NCI-H446 (cell line): ENCODE measurements around the gene PTPRCAP.
"Not testable (repeated sequence)": the region's sequence is repeated elsewhere in the genome, so short reads cannot be mapped to it uniquely, and the experiment has no call there.

Experiments
- DNase-seq, 2 experiments: peaks; one replicate each; lab custom pipeline; 2025; lab: John Stamatoyannopoulos, UW

PTPRCAP gene, protein sequence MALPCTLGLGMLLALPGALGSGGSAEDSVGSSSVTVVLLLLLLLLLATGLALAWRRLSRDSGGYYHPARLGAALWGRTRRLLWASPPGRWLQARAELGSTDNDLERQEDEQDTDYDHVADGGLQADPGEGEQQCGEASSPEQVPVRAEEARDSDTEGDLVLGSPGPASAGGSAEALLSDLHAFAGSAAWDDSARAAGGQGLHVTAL

DNA sequence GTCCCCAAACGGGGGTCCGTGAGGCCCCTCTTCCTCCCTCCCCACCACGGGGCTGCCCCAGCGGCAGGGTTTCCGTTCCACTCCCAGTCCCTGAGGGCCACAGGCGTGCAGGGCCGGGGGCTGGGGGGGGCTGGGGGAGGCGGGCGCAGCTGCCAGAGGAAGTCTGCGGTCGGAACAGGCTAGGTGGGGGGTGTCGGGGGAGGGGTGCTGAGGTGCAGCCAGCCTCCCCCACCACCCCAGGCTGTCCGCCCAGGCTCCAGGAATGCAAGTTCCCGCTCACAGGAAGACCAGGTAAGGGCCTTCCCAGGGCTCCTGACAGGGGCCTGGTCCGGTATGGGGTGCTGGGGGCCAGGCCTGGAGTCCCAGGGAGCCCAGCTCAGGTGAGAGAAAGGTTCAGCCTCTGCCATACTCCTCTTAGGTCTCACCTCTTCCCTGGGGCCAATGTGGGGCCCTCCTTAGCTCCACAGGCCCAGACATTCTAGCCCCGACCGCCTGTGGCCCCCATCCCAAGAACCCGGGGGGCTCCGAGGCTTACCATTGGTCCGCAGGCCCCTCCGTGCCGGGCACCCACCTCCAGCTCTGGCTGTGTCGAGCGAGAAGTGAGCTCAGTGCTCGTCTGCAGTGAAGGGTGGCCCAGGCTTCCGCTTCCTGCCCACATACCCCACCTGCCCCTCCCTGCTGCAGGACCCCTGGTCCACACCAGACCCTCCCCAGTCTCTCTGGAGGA is at the start of gene PTPRCAP:
PTPRCAP (minus strand) TSS at position 601 of the 727 bp plus-strand sequence; CDS start at position 538, 63 bp downstream.
- no peak for DNase-seq

DNA sequence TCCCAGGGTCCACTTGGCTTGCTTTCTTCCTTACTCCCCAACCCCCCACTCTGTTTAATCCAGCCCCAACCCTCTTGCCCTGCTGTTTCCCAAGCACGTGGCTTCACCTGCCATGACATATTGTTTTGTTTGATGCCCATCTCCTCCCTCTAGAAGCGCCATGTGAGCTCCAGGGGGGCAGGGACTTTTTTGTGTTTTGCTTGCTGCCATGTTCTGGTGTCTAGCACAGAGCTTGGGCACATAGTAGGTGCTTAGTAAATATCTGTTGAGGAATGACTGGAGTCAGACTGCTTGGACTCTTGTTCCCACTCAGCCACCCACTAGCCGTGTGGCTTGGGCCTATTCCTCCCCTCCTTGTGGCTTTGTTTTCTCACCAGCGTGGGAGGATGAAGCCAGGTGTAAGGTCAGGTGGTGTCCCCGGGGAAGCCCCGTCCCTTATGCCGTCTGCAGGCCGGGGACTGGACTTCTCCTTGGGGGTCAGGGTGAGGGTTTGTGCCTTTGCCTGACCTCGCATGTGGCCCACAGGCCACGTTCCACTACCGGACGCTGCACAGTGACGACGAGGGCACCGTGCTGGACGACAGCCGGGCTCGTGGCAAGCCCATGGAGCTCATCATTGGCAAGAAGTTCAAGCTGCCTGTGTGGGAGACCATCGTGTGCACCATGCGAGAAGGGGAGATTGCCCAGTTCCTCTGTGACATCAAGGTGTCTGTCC is 49.2 kb upstream of the PTPRCAP start:
- DNase-seq = no peak

DNA sequence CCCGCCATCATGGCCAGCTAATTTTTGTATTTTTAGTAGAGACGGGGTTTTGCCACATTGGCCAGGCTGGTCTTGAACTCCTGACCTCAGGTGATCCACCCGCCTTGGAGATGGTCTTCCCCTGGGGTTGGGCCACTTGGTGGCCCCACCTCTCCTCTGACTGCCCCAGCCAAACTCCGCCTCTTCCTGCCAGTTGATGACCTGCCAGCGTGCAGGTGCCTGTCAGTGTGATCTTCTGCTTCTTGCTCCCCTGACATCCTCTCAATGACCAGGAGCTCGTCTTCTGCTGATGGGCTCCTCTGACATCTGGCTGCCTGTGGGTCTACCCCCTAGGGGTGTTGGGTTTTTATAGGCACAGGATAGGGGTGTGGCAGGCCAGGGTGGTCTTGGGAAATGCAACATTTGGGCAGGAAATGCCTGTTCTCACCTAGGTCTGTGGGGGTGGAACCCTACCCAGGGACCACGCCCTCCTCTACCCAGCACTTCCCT is 48.4 kb upstream of the PTPRCAP start:
- DNase-seq = not testable (repeated sequence)

DNA sequence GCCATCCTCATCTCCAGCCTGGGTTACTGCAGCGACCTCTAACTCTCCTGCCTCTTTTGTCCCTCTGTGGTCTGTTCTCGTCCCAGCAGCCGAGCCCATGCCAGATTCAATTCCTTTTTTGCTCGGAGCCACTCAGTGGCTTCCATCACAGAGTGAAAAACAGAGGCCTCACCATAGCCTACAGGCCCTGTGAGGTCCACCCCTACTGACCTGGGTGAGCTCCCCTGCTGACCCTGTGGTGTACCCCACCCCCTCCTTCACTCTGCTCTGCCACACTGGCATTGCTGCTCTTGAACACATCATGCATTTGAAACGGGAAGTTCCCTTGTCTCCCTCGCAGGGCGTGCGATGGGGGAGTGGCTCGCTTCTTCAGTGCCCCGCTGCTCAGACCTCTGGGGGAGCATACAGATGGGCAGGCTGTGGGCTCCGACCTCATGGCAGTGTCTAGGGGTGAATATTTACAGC is 47.4 kb upstream of the PTPRCAP start:
- DNase-seq = no peak

DNA sequence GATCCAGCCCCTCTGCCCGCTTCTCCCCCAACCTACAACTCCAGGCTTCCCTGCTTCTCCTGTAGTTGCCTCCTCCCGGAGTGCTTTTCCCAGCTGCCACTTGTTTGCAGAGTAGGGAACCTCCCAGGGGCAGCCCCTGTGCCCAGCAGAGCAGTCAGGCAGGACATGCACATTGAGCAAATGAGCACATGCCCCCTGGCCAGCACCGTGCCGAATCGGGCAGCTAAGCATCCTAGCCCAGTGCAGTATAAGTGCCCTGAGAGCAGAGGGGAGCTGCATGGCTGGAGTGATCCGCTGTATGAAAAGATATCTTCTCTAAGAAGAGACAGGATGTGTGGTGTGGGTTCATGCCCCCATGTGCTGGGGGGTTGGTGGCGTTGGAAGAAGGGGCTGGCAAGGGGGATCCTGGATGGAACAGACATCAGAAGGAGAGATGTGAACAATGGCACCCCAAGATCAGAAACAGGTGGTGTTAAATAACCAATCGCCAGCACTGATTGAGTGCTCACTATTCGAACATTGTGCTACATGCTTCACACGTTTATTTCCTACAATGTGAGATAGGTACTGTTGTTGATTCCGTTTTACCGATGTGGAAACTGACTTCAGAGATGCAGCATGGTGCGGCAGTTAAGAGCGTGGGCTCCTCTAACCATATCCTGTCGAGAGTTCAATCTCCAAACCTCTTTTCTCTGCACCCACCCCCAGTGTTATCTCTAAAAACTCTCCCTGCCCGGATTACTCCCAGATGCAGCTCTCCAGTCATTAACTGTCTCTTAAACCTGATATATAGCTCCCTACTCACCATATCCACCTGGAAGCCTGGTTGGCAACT is 46.6 kb upstream of the PTPRCAP start:
- DNase-seq = no peak

DNA sequence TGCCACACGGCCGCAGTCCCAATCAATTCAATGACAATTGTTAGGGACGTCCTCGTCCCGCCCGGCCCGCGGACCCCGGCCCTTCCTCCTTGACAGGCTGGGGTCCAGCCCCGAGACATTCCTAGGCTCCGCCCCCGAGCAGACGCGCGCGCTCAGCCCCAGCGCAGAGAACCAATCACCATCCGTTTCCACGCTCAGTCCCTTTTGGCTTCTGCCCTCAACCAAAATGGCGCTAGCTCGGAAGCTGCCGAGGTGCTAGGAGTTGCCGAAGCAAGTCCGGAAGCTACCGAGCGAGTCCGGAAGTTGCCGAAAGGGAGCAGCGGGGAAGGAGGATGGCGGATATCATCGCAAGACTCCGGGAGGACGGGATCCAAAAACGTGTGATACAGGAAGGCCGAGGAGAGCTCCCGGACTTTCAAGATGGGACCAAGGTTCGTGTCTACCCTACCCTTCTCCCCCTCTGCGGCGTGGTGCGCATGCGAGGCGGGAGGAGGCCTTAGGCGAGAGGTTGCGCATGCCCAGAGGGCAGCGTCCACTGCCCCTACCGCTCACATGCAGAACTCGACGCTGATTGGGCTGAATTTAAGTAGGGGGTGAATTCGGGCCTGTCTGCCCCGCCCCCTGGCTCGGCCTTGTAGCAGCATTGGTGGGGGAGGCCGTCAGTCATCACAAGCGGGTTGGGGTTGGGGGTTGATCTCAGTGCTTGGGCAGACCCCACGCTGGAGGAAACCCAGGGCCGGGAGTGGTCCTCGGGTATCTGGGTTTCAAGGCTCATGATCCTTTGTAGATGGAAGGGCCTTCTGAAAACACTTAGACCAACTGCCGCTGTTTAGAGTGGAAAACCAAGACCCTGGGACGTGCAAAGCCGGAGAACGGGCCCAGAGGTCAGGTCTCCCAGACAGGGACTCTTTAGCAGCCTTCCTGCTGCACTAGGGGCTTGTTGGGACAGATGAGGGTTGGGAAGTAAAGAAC is 45.6 kb upstream of the PTPRCAP start, which contains the start of gene AIP:
AIP (plus strand) TSS at position 200 of the 972 bp plus-strand sequence; CDS start at position 333, 133 bp downstream.
- DNase-seq = peak; percentile 99

DNA sequence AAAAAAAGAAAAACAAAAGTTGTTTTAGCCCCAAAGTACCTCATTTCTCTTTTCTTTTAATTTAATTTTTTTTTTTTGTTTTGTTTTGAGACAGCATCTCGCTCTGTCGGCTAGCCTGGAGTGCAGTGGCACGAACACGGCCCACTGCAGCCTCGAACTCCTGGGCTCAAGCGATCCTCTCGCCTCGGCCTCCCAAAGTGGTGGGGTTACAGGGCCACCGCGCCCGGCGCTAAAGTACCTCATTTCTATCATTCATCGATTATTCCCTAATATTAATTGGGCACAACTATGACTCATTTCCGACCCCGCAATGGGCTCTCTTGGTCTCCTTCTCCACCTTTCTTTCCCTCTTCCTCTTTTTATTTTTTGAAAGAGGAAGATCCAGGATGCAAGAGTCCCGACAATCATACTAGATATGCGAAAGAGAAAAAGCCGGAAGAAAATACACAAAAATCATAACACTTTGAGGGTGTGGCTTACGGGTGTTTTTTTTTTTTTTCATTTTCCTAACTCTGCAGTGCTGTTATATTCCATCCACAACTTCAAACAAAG is 44.9 kb upstream of the PTPRCAP start:
- no peak for DNase-seq

DNA sequence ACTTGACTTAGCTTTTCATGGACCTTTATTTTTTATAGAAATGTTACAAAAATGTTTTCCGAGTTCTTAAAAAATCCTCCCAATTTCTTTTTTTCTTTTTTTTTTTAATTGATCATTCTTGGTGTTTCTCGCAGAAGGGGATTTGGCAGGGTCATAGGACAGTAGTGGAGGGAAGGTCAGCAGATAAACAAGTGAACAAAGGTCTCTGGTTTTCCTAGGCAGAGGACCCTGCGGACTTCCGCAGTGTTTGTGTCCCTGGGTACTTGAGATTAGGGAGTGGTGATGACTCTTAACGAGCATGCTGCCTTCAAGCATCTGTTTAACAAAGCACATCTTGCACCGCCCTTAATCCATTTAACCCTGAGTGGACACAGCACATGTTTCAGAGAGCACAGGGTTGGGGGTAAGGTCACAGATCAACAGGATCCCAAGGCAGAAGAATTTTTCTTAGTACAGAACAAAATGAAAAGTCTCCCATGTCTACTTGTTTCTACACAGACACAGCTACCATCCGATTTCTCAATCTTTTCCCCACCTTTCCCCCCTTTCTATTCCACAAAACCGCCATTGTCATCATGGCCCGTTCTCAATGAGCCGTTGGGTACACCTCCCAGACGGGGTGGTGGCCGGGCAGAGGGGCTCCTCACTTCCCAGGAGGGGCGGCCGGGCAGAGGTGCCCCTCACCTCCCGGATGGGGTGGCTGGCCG is 40.0 kb upstream of the PTPRCAP start:
- DNase-seq = not testable (repeated sequence)

DNA sequence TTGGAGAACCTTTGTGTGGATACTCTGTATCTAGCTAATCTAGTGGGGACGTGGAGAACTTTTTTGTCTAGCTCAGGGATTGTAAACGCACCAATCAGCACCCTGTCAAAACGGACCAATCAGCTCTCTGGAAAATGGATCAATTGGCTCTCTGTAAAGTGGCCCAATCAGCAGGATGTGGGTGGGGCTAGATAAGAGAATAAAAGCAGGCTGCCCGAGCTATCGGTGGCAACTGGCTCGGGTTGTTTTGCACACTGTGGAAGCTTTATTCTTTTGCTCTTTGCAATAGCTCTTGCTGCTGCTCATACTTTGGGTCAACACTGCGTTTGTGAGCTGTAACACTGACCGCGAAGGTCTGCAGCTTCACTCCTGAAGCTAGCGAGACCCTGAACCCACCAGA is 39.2 kb upstream of the PTPRCAP start:
- DNase-seq = not testable (repeated sequence)

DNA sequence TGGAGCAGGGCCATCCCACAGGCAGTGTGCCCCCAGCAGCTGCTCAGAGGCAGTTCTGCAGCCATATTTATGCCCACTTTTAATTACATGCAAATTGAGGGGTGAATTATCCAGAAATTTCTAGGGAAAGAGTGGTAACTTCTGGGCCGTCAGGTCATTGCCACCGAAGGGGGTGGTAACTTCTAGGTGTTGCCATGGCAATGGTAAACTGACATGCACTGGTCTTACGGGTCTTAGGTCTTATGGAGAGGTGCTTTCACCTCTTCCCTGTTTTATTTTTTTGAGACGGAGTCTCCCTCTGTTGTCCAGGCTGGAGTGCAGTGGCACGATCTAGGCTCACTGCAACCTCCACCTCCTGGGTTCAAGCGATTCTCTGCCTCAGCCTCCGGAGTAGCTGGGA is 35.4 kb upstream of the PTPRCAP start:
- DNase-seq = no peak

DNA sequence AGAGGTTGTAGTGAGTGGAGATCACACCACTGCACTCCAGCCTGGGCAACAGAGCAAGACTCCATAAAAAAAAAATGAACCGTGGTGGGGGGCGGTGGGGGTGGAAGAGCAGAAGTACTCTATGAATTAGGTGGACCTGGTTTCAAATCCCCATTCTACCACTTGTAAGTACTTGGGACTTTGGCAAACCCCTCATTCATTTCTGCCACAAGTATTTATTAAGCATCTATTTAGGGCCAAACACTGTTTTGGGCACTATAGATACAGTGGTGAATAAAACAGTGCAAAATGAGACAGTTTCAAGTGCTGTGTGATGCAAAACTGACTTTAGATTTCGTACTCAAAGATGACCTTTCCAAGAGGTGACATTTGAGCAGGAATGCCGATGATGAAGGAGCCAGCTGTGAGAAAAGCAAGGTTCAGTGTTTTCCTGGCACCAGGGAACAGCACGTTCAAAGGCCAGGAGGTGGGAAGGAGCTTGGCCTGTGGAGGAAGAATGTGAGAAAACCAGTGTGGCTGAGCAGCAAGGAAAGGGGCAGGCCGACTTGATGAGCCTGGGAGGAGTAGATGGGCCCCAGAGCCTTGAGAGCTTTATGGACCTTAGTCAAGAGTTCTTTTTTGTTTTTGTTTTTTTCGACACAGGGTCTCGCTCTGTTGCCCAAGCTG is 33.0 kb upstream of the PTPRCAP start:
- DNase-seq = no peak

DNA sequence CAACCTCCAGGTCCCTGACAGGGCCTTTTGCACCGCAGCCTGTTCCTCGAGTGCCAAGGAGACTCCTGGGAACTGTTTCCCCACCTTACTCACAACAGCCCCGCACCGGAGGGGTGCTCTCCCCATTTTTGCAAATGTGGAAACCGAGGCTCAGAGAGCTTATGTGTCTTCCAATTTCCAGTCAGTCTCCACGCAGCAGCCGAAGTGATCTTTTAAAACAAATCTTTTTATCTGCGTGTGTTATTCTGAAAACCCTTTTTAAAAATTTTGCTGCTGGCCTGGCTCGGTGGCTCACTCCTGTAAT is 32.0 kb upstream of the PTPRCAP start:
- DNase-seq = no peak

DNA sequence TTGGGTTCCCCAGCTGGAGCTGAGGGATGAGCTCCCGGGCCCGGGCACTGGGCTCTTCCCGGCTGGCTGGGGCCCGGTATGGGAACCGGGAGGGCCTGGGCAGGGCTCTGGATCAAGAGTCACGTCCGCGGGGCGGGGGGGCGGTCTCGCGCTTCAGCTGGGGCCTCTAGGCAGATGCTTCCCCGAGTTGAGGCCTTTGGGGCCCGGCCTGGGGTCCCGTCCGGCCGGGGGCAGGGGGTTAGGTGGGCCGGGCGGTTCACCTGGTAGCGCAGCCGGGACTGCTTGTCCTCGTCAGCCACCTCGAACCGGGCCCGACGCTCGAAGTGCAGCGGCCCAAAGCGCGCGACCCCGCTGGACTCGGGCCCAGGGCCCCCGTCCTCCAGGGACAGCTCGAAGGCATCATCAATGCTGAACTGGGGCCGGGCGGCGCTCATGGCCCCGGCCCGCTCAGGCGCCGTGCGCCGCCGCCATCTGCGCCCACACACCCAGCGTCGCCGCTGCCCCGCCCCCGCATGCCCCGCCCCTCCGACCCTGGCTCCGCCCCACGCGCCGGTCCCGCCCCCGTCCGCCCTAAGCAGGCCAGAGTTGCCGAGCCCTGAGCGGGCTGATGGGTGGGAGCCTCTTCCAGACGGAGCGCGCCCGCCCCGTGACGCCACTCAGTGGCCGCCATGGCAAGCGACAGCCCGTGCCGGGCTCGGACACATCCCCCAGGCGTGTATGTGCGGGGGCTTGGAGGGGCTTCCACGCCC is 31.5 kb upstream of the PTPRCAP start, which contains the start of gene TMEM134:
TMEM134 (minus strand) TSS at position 493 of the 749 bp plus-strand sequence; CDS start at position 434, 59 bp downstream.
- DNase-seq = peak; percentile 80 to 94

DNA sequence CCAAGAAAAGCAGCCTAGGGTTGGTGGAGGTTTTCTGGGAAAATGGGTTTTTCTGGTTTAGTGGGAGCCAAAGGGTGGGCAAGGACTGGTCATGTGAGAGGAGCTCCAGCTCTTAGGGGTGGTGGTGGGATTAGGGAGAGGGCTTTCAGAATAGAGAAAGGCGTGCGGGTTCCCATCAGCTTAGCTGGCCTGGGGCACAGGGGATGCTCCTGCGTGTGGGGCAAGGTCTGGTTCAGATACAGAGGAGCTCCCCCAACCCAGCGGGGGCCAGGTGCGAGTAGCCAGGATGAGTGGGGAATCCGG is 30.9 kb upstream of the PTPRCAP start:
- DNase-seq = no peak

DNA sequence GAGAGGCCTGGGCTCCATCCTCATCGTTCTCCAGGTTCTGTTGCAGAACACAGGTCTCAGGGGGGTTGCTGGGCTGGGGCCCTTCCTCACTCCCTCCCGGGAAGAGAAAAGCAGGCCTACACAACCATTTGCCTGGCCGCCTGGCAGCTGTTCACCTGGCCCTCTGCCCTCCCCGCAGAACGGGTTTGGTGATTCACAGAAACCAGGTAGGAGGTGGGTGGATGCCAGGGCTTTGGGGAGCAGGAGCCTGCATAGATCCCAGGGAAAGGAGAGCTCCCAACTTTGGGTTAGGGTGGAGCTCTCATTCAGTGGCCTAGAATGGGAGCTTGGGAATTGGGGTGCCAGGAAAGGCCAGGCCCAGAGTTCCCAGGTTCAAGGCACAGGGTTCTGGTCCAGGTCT is 30.6 kb upstream of the PTPRCAP start:
- DNase-seq = no peak

DNA sequence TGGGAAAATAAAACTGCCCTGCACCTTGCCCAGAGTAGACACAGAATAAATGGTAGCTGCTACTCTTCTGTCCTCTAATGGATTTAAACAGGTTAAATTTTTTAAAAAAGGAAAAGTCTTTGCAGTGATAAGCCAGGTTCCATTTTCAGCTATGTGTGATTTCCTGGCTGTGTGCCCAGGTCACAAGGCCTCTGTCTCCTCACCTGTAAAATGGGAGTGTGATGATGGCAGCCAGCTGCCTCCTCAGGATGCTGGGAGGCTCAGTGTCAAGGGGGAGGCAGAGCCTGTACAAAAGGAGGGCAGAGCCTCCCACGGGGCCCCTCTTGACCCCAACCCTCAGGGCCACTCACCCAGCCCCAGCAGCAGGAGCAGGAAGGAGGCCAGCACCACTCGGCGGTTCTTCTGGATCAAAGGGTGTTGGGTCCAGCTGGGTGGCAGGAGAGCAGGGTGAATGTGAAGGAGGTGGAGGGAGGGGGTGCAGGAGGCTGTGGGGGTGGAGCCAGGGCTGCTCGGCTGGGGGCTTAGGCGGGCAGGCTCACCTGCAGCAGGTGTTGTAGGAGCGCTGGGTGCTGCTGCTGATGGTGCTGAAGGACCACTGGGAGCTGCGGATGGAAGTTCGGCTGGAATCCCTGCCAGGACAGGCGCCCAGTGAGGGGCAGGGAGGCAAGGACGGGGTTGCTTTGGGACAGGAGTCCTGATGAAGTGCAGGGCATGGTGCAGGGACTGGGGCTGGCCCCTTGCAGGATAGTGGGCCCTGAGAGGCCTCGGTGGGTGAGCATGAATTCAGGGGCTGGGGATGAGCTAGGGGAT is 29.7 kb upstream of the PTPRCAP start:
- no peak for DNase-seq

DNA sequence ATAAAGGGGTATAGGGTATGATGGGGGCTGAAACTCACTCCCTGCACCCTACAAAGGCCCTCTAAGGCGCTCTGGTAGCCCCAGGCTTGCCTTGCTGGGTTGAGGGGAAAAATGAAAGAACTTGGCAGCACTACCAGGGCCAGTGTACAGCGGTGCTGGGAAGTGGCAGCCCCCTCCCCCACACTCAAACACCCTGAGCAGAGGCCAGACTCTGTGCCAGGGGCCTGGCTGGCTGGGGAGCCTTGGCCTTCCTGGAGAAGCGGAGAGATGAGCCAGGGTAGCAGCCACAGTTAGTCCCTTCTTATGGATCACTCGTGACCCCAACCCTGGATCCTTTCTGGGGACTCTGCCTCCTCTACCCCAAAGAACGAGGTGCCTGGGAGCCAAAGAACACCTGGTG is 28.9 kb upstream of the PTPRCAP start:
- DNase-seq = no peak

DNA sequence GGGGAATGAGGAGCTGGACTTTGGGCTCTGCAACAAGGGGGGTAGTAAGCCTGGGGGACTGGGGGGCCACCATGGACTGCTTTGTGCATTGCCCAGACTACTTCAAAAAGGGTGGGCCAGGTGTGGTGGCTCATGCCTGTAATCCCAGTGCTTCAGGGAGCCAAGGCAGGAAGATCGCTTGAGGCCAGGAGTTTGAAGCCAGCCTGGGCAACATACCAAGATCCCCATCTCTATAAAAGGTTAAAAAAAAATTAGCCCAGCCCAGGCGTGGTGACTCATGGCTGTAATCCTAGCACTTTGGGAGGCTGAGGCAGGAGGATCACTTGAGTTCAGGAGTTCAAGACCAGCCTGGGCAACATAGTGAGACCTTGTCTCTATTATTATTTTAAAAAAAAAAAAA is 28.0 kb upstream of the PTPRCAP start:
- not testable (repeated sequence) for DNase-seq
